Activated CD8-positive, alpha-beta memory T cell treated with anti-CD3 and anti-CD28 coated beads, Interleukin-2, amount 50 U/mL, for 24 hours (primary cell): ENCODE data around the gene KPNA2.
"Not testable (repeated sequence)": the region's sequence is repeated elsewhere in the genome, so short reads cannot be mapped to it uniquely, and the experiment has no call there.

ENCODE experiments used
- DNase-seq: peaks from one replicate; pipeline ENCODE4 v3.0.0-alpha.2; 2020; ENCODE audit errors: extremely low read depth

KPNA2 gene

DNA sequence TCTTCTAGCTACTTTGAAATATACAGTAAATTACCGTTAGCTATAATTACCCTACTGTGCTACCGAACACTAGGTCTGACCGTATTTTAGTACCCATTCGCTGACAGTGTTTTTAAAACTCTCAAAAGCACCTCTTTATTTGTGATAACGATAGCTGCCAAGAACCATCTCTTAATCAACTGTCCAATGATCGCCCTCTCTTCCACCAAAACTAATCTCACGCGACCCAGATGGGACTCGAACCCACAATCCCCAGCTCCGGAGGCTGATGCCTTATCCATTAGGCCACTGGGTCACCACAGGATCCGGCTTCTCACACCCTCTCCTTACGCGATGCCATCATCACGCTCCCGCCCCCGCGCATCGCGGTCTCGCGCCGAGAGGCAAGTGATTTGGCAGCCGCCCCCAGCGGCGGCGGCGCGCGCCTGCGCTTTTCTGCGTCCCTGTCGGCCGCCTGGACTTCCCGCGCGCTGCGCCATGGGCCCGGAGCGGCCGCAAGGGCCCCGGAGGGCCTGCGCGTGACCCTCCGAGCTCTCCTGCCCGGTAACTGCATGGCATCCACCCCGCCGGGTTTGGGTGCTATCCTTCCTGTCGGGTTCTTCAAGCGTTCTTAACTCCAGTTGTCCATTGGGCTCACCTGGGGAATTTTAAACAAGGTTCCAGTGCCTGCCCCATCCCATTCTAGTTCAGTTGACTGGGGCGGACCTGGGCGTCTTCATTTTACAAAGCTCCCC is 15.7 kb upstream of the KPNA2 start:
- DNase-seq, result peak; percentile 98

DNA sequence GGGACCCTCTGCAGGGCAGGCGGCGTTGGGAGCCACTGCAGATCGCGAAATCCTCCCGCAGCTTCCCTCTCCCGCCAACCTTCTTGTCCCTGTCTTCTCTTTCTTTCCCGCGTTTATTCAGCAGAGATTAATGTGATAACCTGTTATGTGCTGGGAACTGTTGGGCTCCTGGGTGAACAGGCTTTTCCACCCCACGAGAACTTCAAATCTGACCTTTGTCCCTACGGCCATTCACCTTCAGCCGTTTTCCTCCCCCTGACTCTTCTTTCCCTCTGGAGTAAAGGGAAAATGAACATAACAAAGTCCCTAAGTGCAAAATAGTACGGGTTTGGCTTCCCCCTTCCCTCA is 15.2 kb upstream of the KPNA2 start:
- no peak for DNase-seq

DNA sequence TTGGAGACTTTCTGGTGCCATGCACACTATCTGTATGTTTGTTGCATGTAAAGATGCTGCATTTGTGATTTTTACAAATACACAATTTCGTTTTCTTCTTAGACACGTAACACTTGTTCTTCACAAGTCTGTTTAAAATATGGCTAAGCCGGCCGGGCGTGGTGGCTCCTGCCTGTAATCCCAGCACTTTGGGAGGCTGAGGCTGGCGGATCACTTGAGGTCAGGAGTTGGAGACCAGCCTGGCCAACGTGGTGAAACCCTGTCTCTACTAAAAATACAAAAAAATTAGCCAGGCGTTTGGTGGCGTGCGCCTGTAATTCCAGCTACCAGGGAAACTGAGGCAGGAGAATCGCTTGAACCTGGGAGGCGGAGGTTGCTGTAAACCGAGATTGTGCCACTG is 14.7 kb upstream of the KPNA2 start:
- not testable (repeated sequence) for DNase-seq

DNA sequence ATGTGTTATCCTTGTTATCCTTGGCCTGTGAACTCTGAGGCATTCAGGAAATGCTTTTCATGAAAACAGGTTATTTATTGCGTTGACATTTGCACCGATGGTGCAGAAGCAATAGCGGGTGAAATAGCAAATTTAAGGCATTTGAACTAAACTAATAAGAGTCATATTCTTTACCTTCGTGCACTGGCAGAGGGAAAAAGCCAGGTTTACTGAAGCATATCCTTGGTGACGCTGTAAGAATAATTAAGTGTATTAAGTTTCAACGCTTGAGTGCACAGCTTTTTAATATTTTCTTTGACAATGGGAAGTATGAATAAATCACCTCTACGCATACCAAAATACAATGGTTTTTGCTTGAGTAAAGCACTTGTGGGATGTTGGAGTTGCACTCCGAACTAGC is 13.6 kb upstream of the KPNA2 start:
- no peak for DNase-seq

DNA sequence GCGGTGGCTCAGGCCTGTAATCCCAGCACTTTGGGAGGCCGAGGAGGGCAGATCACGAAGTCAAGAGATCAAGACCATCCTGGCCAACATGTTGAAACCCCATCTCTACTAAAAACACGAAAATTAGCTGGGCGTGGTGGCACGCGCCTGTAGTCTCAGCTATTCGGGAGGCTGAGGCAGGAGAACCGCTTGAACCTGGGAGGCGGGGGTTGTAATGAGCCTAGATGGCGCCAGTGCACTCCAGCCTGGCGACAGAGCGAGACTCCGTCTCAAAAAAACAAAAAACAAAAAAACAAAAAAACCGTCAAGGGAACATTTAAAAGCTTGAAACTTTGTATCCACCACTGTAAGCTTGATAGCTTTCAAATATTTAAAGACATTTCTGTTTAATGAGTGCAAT is 13.0 kb upstream of the KPNA2 start:
- DNase-seq, result not testable (repeated sequence)

DNA sequence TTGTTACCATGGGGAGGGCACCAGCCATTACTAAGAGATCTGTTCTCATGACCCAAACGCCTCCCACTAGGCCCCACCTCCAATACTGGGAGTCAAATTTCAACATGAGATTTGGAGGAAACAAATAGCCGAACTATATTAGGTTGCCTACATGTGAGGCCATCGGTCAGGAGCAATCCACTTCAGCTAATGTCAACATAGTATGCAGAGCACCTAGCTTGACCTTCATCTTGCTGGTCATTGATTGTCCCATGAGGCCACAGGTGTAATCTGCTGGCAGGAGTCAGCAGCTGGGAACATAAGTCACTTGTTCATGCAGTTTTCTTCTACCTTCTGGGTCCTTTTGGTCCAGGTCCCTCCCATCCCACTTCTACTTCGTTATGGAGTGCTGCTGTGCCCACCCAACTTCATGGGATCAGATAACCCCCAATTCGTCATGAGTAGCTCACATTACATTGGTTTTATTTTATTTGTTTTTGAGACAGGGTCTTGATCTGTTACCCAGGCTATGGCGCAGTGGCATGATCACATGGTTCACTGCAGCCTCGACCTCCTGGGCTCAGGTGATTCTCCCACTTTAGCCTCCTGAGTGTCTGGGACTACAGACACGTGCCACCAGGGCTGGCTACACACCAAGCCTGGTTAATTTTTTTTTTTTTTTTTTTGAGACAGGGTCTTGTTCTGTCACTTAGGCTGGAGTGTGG is 5.9 kb upstream of the KPNA2 start:
- DNase-seq, result no peak

DNA sequence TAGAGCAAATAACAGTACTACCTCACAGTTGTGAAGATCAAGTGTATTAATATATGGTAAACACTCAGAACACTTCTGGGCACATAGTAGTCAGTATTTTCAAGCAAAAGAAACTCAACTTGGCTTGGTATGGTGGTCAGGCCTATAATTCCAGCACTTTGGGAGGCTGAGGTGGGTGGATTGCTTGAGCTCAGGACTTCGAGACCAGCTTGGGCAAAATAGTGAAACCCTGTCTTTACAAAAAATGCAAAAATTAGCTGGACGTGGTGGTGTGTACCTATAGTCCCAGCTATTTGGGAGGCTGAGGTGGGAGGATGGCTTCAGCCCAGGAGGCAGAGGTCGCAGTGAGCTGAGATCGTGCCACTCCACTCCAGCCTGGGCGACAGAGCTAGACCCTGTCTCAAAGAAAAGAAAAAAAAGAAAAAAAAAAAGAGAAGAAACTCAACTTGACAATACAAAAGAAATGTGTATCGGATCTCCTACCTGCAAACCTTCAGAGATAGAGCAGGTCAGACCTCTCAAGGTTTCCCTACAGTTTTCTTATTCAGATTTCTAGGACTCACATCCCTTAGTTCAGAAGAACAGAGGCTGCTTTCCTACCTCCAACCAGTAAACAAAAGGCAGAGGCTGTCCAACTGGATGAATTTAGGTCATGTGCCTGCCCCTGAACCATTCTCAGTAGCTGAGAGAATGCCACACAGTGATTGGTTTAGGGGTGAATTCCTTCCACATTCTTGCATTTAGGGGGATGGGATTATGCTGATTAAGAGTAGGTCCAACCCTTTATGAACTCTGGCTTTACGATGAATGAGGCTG is 1.7 kb upstream of the KPNA2 start:
- no peak for DNase-seq

DNA sequence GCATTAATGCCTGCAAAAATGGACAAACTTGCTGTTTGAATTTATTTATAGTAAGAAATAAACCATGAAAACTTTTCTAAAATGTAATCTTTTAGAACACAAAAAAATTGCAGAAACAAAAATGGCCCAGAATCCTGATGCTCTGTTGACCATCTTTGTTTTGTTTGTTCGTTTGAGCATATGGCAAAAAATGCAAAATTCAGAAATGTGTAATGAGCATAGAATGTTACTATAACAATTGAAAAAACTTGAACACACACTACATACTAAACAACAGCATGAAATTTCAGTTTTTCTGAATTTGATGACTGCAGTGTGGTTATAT is 1.1 kb upstream of the KPNA2 start:
- DNase-seq, result no peak

DNA sequence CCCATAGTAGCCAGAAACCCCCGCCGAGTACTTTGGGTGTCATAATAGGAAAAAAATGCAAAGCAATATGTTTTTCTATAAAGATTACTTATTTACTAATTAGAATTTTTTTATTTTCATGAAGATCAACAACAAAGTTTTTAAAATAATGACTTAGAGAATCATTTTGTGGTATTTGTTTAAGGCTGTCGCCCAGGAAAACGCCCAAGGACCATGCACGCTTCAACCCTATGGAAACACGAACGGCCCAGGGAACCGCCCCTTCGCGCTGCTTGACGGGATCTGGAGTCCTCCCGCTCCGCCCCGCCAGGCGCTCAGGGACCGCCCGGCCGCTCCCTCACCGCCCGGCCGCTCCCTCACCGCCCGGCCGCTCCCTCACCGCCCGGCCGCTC is 408 bp upstream of the KPNA2 start:
- DNase-seq, result peak; percentile 82

DNA sequence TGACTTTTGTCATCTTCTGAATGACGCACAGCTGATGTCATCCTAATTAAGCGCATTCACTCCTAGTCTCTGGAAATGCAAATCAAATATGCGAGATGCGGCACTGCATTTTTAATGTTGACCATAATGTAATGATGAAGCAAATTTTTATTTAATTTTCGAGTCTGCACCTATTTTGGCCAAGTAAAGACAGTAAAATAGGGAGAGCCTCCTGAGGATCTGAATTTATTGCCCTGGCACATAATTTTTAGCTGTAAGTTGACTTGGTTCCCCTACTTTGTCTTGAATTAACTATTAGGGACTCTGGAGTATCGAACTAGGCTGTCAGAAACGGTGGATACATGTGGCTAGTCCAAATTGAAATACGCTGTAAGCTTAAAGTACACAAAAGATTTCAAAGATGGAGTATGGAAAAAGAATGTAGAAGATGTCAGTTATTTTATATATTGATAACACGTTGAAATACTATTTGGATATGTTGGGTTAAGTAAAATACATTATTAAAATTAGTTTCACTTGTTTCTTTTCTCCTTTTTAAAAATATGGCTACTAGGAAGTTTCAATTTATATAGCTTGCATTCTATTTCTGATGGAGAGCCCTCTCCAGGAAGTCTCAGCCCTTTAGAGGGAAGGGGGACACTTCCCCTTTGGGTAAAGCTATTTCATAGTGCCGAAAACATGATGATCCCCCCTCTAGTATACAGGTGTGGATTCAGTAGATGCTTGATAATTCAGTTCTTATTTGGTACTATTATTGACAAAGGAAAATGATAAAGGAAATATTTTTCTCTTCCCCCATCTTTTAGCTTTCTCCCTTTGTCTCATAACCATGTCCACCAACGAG is 991 bp downstream of the KPNA2 start:
- DNase-seq, result no peak

DNA sequence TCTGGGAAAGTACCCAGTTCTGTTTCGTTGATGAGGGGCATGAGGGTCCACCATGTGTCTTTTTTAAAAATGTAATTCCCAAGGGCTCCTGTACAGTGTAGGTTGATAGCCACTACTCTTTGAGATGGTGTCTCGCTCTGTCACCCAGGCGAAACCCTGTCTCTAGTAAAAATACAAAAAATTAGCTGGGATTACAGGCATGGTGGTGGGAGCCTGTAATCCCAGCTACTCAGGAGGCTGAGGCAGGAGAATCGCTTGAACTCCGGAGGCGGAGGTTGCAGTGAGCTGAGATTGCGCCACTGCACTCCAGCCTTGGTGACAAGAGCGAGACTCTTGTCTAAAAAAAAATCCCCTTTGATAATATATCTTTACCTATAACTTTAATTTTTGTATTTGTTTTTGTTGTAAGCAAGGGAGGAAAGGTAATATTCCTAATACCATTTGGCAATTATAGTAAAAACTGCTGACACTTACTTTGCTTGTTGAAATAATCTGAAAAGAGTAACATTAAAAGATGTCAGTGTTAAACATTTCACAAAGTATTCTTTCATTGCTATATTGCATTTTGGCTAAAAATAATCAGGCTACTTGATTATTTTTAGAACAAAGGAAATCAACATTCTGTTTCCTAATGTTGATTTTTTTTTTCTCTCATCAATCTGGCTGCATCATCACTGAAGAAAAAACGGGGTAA is 11.8 kb downstream of the KPNA2 start:
- no peak for DNase-seq

DNA sequence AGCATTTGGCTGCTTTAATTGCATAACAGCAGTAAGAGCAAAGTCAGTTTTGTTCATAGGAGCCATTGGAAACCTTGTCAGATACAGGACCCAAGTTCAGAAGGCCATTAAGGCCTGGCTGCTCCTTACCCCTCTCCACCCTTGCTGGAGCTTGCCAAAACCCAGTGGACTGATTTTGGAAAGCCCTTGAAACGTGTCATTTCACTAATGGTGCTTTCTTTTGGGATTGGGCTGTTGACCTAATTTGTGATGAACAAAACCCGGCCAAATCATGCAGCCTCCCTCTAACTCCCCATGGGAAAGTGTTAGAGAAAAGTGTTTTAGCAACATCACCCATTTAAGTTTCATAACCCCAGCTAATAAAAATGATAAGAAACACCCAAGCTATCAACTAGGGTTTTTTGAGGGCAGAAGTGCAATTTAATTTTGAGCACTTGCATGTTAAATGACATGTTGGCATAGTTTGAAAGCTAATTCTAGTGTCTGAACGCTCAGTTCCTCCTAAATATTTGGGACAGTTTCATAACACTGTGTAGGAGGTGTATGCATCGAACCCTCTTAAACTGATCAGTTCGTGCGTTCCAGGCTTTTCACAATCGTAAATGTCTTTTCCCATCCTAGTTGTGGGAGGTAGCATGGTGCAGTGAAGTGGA is 12.5 kb downstream of the KPNA2 start:
- not testable (repeated sequence) for DNase-seq

DNA sequence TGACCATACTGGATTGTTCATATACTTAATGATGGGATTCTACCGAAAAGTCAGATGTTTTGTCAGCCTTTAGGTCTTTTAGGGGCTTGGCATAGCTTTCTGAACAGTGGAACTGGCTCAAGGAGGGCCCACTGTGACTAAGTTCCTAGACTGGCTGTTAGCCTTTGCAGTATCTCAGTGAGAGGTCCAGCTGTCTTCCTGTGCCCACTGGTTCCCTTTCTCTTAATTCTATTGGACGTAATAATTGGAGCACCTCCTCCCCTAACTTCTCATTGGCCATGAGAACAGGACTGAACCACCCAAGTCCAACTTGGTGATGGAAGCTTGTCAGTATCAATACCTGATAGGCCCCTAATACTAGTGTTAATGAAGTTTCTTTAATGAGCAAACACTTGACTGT is 13.5 kb downstream of the KPNA2 start:
- no peak for DNase-seq

DNA sequence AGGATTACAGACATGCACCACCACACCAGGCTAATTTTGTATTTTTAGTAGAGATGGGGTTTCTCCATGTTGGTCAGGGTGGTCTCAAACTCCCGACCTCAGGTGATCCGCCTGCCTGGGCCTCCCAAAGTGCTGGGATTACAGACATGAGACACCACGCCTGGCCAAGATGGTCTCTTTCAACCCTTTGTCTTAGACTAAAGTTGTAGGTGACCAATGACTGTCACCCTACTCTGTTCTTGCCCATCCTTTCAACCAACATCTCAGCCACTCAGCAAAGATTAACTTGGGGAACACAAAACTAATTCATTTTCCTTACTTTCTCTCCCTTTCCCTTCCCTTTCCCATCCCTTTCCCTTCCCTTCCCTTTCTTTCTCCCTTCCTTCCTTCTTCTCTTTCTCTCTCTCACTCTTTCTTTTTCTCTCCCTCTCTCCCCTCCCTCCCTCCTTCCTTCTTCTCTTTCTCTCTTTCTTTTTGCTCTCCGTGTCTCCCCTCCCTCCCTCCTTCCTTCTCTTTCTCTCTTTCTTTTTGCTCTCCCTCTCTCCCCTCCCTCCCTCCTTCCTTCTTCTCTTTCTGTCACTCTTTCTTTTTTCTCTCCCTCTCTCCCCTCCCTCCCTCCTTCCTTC is 14.4 kb downstream of the KPNA2 start:
- DNase-seq, result not testable (repeated sequence)

DNA sequence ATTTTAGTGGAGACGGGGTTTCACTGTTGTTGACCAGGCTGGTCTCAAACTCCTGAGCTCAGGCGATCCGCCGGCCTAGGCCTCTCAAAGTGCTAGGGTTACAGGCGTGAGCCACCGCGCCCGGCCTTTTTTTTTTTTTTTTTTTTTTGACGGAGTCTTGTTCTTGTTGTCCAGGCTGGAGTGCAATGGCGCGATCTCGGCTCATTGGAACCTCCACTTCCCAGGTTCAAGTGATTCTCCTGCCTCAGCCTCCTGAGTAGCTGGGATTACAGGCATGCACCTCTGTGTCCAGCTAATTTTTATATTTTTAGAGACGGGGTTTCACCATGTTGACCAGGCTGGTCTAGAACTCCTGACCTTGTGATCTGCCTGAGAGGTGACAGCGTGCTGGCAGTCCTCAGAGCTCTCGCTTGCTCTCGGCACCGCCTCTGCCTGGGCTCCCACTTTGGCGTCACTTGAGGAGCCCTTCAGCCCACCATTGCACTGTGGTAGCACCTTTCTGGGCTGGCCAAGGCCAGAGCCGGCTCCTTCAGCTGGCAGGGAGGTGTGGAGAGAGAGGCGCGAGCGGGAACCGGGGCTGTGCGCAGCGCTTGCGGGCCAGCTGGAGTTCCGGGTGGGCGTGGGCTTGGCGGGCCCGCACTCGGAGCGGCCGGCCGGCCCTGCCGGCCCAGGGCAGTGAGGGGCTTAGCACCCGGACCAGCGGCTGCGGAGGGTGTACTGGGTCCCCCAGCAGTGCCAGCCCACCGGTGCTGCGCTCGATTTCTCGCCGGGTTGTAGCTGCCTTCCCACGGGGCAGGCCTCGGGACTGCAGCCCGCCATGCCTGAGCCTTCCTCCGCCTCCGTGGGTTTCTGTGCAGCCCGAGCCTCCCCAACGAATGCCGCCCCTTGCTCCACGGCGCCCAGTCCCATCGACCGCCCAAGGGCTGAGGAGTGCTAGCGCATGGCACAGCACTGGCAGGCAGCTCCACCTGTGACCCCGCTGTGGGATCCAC is 16.1 kb downstream of the KPNA2 start:
- DNase-seq, result not testable (repeated sequence)

DNA sequence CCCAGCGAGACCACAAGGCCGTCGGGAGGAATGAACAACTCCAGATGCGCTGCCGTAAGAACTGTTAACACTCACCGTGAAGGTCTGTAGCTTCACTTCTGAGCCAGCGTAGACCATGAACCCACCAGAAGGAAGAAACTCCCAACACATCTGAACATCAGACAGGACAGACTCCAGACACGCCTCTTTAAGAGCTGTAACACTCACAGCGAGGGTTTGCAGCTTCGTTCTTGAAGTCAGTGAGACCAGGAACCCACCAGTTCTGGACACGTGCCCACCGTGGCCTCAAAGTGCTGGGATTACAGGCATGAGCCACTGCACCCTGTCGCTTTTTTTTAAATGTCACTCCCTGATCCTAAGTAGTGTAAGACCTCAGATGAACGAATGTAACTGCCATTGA is 17.3 kb downstream of the KPNA2 start:
- DNase-seq, result no peak

DNA sequence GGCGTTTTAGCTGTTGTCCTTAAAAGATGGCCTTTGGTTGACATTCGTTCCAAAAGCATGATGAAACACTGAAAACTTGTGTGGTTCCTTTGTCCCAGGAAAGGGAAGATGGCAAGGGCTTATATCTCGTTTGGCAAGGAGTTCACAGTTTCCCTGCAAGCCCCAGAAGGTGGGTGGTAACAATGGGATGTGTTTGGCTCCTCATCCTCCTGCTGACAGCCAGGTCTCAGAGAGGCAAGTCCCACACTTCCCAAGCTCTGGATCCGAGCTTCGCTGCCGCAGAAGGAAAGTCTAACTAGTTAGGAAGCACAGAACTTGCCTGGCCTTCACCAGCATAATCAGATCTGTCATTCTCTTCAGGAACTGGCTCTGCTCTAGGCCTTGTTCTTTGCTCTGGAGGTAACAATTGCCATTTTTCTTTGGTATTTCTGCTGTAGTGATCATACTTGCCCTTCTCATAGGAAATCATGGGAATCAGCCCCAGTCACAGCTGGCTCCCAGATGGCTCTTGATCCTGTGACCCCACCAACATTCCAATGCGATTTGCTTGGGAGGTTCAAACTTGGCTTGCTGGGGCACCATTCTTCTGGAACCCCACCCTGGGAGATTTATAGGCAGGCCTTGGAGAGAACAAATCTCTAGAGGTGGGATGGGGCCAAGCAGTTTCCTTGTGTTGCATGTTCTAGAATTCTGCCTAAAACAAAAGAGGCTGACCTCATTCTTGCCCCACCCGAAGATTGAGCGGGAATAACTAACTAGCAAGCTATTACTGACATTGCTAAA is 17.9 kb downstream of the KPNA2 start:
- no peak for DNase-seq

DNA sequence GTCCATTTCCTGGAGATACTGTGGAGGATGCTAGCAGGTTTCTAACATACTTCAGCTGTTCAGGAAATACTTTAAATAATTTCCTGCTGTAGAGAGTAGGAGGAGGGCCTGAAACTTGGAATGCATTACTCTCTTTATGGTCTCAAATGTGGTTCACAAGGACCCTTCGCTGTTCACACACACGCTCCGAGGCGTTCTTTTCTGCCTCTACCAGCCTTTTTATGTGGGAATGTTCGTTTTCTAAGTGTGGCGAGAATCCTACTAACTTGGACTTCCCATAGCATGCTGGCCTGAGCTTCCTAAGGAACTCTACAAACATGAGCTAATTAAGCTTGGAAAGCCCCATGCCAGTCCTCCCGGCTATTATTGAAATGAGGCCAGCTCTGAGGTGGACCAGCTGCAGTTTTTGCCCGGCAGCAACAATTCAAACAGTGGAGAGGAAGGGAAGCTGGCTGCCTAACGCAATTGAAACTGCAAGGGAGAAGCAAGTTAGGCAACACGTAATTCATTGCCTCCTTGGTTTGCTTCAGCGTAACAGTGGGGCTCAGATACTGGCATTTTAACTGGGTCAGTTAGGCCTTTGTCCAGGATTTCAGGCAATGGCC is 18.9 kb downstream of the KPNA2 start:
- DNase-seq, result no peak
